Stimulated activated effector memory CD8-positive, alpha-beta T cell treated with anti-CD3 and anti-CD28 coated beads, Interleukin-12 subunit alpha, Interleukin-12 subunit beta, amount 100 ng/mL, for 72 hours (primary cell): Measurements from ENCODE around the gene PHRF1.

ENCODE experiments used
- ATAC-seq: fragments of 150-1000 bp; cut with Tn5 transposase; 2 replicates; pipeline ENCODE4 v1.10.0; 2021
- DNase-seq, 2 donors: peaks; one replicate each; pipeline ENCODE4 v3.0.0; 2021 to 2022; ENCODE audit warnings: low spot score in 2 of 2
- H3K27ac Mint-ChIP-seq: one replicate; pipeline ENCODE4 v1.8.0; 2022; ENCODE audit warnings: mild to moderate bottlenecking, mixed read lengths
- H3K36me3 Mint-ChIP-seq: one replicate; pipeline ENCODE4 v1.8.0; 2022; ENCODE audit warnings: mild to moderate bottlenecking, mixed read lengths
- H3K4me1 Mint-ChIP-seq: one replicate; pipeline ENCODE4 v1.8.0; 2022; ENCODE audit warnings: mixed read lengths
- H3K4me3 Mint-ChIP-seq: one replicate; pipeline ENCODE4 v1.8.0; 2022; ENCODE audit warnings: mild to moderate bottlenecking, mixed read lengths
- H3K9me3 Mint-ChIP-seq: one replicate; pipeline ENCODE4 v1.8.0; 2022; ENCODE audit warnings: mixed read lengths

Gene PHRF1

GRCh38 chr11:551131-551530 is 25.1 kb upstream of the PHRF1 start:
- no peak overlapping the region for H3K27ac Mint-ChIP-seq
- no peak overlapping the region for H3K4me3 Mint-ChIP-seq
- H3K9me3 Mint-ChIP-seq: no peaks in the 10 kb centered on the region
- H3K36me3 Mint-ChIP-seq: no peaks in the 10 kb centered on the region
- DNase-seq (no peak), ATAC-seq (no peak)
- no peaks in the 10 kb centered on the region for H3K4me1 Mint-ChIP-seq

- no peaks in the 10 kb centered on the region for H3K4me1 Mint-ChIP-seq
- ATAC-seq (no peak), DNase-seq (no peak)
- no peak overlapping the region for H3K27ac Mint-ChIP-seq
- H3K9me3 Mint-ChIP-seq: no peaks in the 10 kb centered on the region
- no peak overlapping the region for H3K4me3 Mint-ChIP-seq
- H3K36me3 Mint-ChIP-seq: no peaks in the 10 kb centered on the region
Observed at GRCh38 chr11:551596-551995, 24.7 kb upstream of the PHRF1 start.

DNA sequence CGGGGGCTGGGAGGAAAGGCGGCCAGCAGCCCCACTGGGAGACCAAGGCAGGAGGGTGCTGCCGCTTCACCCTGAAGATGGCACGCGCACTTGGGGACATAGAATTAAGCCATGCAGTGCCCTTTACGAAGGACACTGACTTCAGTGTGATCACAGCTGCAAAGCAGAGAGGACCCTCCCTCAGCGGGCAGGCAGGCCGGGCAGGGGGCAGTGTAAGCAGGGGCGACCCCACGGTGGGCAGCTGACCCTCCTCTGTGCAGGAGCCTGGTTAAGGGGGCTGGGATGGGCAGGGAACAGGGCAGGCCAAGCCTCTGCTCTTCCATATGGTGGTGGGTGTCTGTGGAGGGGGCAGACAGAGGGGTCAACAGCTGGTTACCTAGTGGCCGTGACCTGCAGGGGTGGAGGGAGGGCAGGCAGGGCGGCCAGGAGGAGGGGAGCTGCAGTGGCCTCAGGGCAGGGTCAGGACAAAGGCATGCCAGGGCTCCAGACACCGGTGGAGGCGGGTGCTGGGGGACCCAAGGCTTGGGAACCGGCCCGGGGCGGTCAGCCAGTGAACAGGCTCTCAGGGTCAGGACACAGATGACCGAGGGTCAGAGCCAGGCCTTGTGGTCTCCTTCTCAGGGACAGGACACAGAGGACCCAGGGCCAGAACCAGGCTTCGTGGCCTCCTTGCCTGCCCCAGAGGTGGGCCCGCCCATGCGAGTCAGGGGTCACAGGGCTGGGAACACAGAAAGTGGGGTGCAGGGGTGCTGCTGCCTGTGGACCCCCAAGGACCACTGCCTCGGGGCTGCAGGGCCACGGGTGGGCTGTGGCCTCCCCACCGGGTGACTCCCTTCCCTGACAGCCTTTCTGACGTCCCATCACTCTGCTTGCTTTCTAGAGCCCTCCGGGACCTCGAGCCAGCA is 22.9 kb upstream of the PHRF1 start:
- no peaks in the 10 kb centered on the region for H3K36me3 Mint-ChIP-seq
- no peak for DNase-seq
- H3K27ac Mint-ChIP-seq: no peak overlapping the region
- no peak overlapping the region for H3K4me3 Mint-ChIP-seq
- ATAC-seq: no peak
- no peaks in the 10 kb centered on the region for H3K4me1 Mint-ChIP-seq
- no peaks in the 10 kb centered on the region for H3K9me3 Mint-ChIP-seq

GRCh38 chr11:553988-554340 is 22.3 kb upstream of the PHRF1 start:
- Mint-ChIP-seq H3K4me1 (no peaks in the 10 kb centered on the region), H3K27ac (no peak overlapping the region), H3K36me3 (no peaks in the 10 kb centered on the region), H3K9me3 (no peaks in the 10 kb centered on the region), H3K4me3 (peak overlapping the region; percentile 42)
- ATAC-seq (no peak), DNase-seq (no peak)

- Mint-ChIP-seq H3K9me3 (no peaks in the 10 kb centered on the region), H3K4me1 (peaks cover under 1% of the 10 kb centered on the region), H3K27ac (no peak overlapping the region), H3K4me3 (peak overlapping the region; percentile 42), H3K36me3 (peaks cover under 1% of the 10 kb centered on the region)
- ATAC-seq (peak; percentile 78), DNase-seq (peak; percentile 65 to 82)
Observed at GRCh38 chr11:554428-555226, 21.6 kb upstream of the PHRF1 start.

DNA sequence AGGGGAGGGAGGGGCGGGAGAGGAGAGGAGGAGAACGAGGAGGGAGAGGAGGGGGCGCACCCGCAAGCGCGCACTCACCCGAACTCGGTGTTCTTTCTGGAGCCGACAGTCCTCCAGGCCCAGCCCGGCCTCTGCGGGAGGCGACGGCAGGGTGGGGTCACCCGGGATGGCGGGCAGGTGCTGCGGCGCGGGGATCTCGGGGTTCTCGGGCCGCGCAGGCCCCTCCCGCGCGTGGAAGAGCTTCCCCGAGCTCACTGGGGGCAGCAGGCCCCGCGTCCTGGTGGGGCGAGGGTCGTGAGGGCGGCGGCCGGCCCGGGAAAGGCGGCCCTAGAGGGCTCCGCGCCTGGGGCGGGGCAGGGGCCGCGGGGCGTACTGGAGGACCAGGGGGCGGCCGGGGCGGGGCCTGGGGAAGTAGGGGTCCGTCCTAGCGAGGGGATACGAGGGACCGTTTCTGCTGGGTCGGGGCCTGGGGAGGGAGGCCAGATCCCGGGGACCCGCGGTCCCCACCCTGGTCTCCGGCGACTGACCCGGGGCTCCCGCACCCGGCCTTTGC is 21.0 kb upstream of the PHRF1 start:
- no peak for DNase-seq
- Mint-ChIP-seq H3K4me3 (peak overlapping the region; percentile 42), H3K36me3 (peaks cover 7% of the 10 kb centered on the region), H3K27ac (no peak overlapping the region), H3K4me1 (peaks cover 7% of the 10 kb centered on the region), H3K9me3 (no peaks in the 10 kb centered on the region)
- ATAC-seq: peak; percentile 4

- Mint-ChIP-seq H3K27ac (no peak overlapping the region), H3K9me3 (no peaks in the 10 kb centered on the region), H3K4me1 (peaks cover 8% of the 10 kb centered on the region), H3K4me3 (peak overlapping the region; percentile 42), H3K36me3 (peaks cover 7% of the 10 kb centered on the region)
- ATAC-seq (no peak), DNase-seq (no peak)
Observed at GRCh38 chr11:555780-556661, 20.2 kb upstream of the PHRF1 start.

DNA sequence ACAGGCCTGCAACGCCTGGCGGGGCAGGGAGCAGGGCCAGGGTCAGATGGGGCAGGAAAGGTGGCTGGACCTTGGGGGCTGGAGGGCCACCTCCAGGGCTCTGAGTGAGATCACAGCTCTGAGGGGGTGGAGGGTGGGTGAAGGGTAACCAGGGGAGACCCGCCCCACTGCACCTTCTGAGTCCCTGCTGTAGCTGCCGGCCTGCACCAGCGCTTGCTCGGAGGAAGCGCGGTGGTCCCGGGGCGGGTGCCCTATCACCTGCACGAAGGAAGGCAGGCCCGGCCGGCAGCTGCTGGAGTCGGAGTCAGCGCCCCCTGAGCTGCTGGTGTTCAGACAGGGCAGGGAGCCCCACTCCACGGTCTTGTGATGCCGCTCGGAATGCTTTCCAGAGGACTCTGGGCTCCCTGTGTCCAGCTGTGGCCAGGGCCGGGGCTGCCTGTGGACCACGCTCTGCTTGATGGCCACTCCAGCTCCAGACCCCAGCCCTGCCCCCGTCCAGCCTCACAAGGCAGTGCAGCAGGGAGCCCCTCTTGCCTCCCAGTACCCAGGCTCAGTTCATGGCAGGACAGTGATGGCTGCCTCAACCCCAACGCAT is 19.5 kb upstream of the PHRF1 start:
- H3K4me1 Mint-ChIP-seq: peaks cover 13% of the 10 kb centered on the region
- H3K4me3 Mint-ChIP-seq: peak overlapping the region; percentile 42
- H3K9me3 Mint-ChIP-seq: no peaks in the 10 kb centered on the region
- DNase-seq: peak in 1 of 2 donors; percentile 60
- H3K27ac Mint-ChIP-seq: no peak overlapping the region
- H3K36me3 Mint-ChIP-seq: peaks cover 14% of the 10 kb centered on the region
- no peak for ATAC-seq

DNA sequence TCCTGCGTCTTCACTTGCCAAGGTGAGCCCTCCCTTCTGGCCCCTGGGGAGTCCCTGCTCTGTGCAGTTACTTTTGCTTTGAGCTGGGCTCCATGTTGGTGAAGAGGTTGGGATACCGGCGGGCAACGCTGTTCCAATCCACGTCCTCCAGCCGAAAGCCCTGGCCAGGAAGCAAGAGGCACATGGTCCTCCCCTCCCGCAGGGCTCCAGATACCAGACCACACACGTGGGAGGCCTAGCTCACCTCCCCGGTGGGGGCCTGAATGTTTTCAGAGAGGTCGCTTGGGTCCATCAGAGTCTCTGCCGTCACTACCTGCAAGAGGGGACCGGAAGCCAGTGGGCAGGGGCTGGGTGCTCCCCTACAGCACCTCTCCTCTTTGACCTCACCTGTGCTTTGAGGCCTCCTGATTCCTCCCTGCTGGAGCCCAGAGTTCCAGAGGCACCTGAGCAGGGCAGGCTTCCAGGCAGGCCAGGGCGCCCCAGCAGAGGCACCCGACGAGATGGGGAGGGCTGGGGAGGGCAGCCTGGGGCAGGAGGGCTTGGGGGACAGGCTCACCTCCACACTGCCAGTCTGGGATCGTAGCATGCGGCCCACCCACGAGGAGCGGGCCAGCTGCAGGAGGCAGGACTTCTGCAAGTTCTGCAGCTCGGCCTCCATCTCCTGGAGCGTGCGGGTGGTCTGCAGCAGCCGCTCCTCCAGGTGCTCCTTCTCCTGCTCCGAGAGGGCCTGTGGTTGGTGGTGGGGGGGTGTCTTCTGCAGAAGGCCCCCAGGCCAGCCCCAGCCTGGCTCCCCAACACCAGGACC is 18.7 kb upstream of the PHRF1 start:
- Mint-ChIP-seq H3K4me1 (peaks cover 15% of the 10 kb centered on the region), H3K36me3 (peaks cover 16% of the 10 kb centered on the region), H3K27ac (no peak overlapping the region), H3K9me3 (no peaks in the 10 kb centered on the region), H3K4me3 (peak overlapping the region; percentile 42)
- DNase-seq (peak in 1 of 2 donors; percentile 56), ATAC-seq (no peak)

DNA sequence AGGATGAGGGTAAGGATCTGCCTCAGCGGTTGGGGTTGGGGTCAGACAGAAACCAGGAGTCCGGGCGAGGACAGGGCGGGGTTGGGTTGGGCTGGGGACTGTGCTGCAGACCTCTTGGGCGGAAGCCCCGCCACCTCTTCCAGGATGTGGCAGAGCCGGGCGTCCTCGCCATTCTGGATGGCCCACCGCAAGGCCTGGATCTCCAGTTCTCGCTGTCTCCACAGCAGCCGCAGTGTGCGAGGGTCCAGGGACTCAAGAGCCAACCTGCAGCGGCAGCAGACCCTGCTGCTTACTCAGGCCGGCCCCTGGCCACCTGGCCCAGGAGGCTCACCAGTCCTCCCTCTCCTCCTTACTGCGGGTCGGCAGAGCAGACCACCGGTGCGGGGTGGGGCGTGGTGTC is 17.8 kb upstream of the PHRF1 start:
- ATAC-seq: no peak
- H3K36me3 Mint-ChIP-seq: peaks cover 20% of the 10 kb centered on the region
- no peak overlapping the region for H3K4me3 Mint-ChIP-seq
- H3K27ac Mint-ChIP-seq: no peak overlapping the region
- no peaks in the 10 kb centered on the region for H3K9me3 Mint-ChIP-seq
- peaks cover 16% of the 10 kb centered on the region for H3K4me1 Mint-ChIP-seq
- no peak for DNase-seq

DNA sequence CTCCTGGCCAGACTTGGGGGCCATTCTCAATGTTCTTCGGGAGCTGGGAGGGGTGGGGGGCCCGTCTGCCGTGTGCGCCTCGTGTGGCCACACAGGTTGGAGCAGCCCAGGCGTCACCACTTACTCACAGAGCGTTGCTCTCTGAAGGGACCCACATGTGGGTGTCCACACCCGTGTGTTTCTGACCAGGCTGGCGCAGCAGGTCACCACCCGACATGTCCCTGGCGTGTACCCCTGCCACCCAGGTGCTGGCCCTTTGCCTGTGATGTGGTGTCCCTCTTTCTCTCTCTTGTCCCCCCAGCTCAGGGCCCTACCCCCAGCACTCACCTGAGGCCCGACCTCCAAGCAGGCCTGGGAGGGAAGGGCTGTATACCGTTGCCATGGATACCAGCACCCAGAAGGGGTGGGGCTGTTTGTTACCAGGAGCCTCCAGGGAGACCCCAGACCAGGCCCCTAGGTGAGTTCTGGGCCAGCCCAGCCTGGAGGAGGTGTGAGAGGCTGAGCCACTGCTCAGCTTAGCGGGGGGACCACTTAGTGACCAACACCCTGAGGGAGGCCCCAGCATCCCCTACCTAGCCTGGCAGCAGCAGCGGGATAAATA is 17.1 kb upstream of the PHRF1 start:
- Mint-ChIP-seq H3K4me3 (peak overlapping the region; percentile 85), H3K4me1 (peaks cover 20% of the 10 kb centered on the region), H3K9me3 (no peaks in the 10 kb centered on the region), H3K36me3 (peaks cover 26% of the 10 kb centered on the region), H3K27ac (no peak overlapping the region)
- no peak for ATAC-seq
- peak in 1 of 2 donors; percentile 54 for DNase-seq

GRCh38 chr11:559712-560304 is 16.5 kb upstream of the PHRF1 start:
- DNase-seq (peak in 1 of 2 donors; percentile 55), ATAC-seq (no peak)

More at GRCh38 chr11:559712-560304, 16.5 kb upstream of the PHRF1 start:
- peak overlapping the region; percentile 85 for H3K4me3 Mint-ChIP-seq
- H3K27ac Mint-ChIP-seq: peak overlapping the region; percentile 29
- no peaks in the 10 kb centered on the region for H3K9me3 Mint-ChIP-seq
- peaks cover 32% of the 10 kb centered on the region for H3K36me3 Mint-ChIP-seq
- H3K4me1 Mint-ChIP-seq: peaks cover 20% of the 10 kb centered on the region
